Measurements from ENCODE around the gene BTLA. TPM values are rescaled to one million over a fixed set of nuclear protein-coding genes. Genes with fewer than 3 reads are reported as not detected.

The BTLA gene
- total and polyA plus RNA-seq, 8 donors: 0.14 to 1.6 (median 0.43) TPM

GRCh38 chr3:112477891-112478290 is 21.4 kb downstream of the BTLA start:
- H3K4me3 ChIP-seq: no peak overlapping the region
- H3K27me3 ChIP-seq: no peaks in the 10 kb centered on the region
- intact Hi-C loops (cut with DNase I): no loop called here
- TF ChIP-seq CTCF (IDR thresholded peaks at IDR 0.05): no peak
- ATAC-seq: no peak
- no peaks in the 10 kb centered on the region for H3K36me3 ChIP-seq
- no peak overlapping the region for H3K27ac ChIP-seq
- H3K9me3 ChIP-seq: no peaks in the 10 kb centered on the region
- DNase-seq: no peak
- H3K4me1 ChIP-seq: peaks cover 0 to 31% of the 10 kb centered on the region in 2 donors

- peaks cover 0 to 44% of the 10 kb centered on the region in 2 donors for H3K4me1 ChIP-seq
- ATAC-seq (no peak), DNase-seq (no peak)
- TF ChIP-seq CTCF (IDR thresholded peaks at IDR 0.05): no peak
- no peaks in the 10 kb centered on the region for H3K36me3 ChIP-seq
- no peak overlapping the region for H3K4me3 ChIP-seq
- H3K27me3 ChIP-seq: no peaks in the 10 kb centered on the region
- no peaks in the 10 kb centered on the region for H3K9me3 ChIP-seq
- intact Hi-C loops (cut with DNase I): no loop called here
- no peak overlapping the region for H3K27ac ChIP-seq
These were observed 22.9 kb downstream of the BTLA start for GRCh38 chr3:112476346-112476745.

GRCh38 chr3:112474796-112475195 is 24.5 kb downstream of the BTLA start:
- Histone ChIP-seq H3K27me3 (no peaks in the 10 kb centered on the region), H3K27ac (no peak overlapping the region), H3K4me1 (peaks cover 0 to 47% of the 10 kb centered on the region in 2 donors), H3K36me3 (no peaks in the 10 kb centered on the region), H3K4me3 (no peak overlapping the region), H3K9me3 (no peaks in the 10 kb centered on the region)
- ATAC-seq: no peak
- TF ChIP-seq CTCF (IDR thresholded peaks at IDR 0.05): no peak
- no peak for DNase-seq
- intact Hi-C loops (cut with DNase I): no loop called here

- no peak for DNase-seq
- H3K9me3 ChIP-seq: no peaks in the 10 kb centered on the region
- no peak overlapping the region for H3K27ac ChIP-seq
- no peak for TF ChIP-seq CTCF (IDR thresholded peaks at IDR 0.05)
- peaks cover 0 to 44% of the 10 kb centered on the region in 2 donors for H3K4me1 ChIP-seq
- H3K27me3 ChIP-seq: no peaks in the 10 kb centered on the region
- no peak overlapping the region for H3K4me3 ChIP-seq
- intact Hi-C loops (cut with DNase I): no loop called here
- ATAC-seq: no peak
- no peaks in the 10 kb centered on the region for H3K36me3 ChIP-seq
These were observed 26.6 kb downstream of the BTLA start for GRCh38 chr3:112472691-112473090.

GRCh38 chr3:112471596-112472325 is 27.5 kb downstream of the BTLA start:
- no peak overlapping the region for H3K27ac ChIP-seq
- no peaks in the 10 kb centered on the region for H3K27me3 ChIP-seq
- intact Hi-C loops (cut with DNase I): no loop called here
- DNase-seq: peak in 2 of 4 donors; percentile 15 to 48
- no peak overlapping the region for H3K4me3 ChIP-seq
- TF ChIP-seq CTCF (IDR thresholded peaks at IDR 0.05): no peak
- no peaks in the 10 kb centered on the region for H3K9me3 ChIP-seq
- no peak for ATAC-seq
- H3K36me3 ChIP-seq: no peaks in the 10 kb centered on the region
- peaks cover 0 to 44% of the 10 kb centered on the region in 2 donors for H3K4me1 ChIP-seq
